HepG2 (cell line): ENCODE data around the gene NSMF. TPM values are rescaled to one million over a fixed set of nuclear protein-coding genes. Genes with fewer than 3 reads are reported as not detected.

Source experiments
- ATF7 ChIP-seq, 2 experiments: fragments of 450-650 bp in 1 of 2; sonication (generic) in 1 of 2; formaldehyde crosslinking in 1 of 2; IDR thresholded peaks; 2 replicates each; pipeline versions ENCODE4 v1.4.0 to v1.6.1; 2016 to 2020; ENCODE audit warnings: antibody characterized with exemption in 1 of 2, mild to moderate bottlenecking in 1 of 2, missing genetic modification reagents in 1 of 2
- GABPA ChIP-seq, 2 experiments: IDR thresholded peaks; 2 replicates each; pipeline ENCODE4 v1.6.1; 2011 to 2016; ENCODE audit warnings: low read depth in 2 of 2, low read length in 1 of 2, missing biosample characterization in 1 of 2, missing genetic modification characterization in 1 of 2
- KLF16 ChIP-seq, 2 experiments: sonication (generic) in 1 of 2; formaldehyde crosslinking in 1 of 2; IDR thresholded peaks; 2 replicates each; pipeline versions ENCODE4 v1.6.1 to v1.8.0; 2016 to 2023; ENCODE audit warnings: missing genetic modification reagents in 2 of 2, missing compliant biosample characterization in 1 of 2
- NFKB2 ChIP-seq: sonication (generic); formaldehyde crosslinking; IDR thresholded peaks from 2 replicates; pipeline ENCODE4 v1.4.0; 2020; ENCODE audit warnings: missing genetic modification reagents, borderline replicate concordance
- NFKBIZ ChIP-seq: IDR thresholded peaks from 2 replicates; pipeline ENCODE4 v1.6.1; 2018; ENCODE audit warnings: missing genetic modification reagents, missing compliant biosample characterization
- RFXANK ChIP-seq: IDR thresholded peaks from 2 replicates; pipeline ENCODE4 v1.6.1; 2016
- SMC3 ChIP-seq: IDR thresholded peaks from 2 replicates; pipeline ENCODE4 v1.6.1; 2011; ENCODE audit warnings: low read length, improper control_type of control experiment
- SOX13 ChIP-seq, 3 experiments: fragments of 450-650 bp in 1 of 3; sonication (generic) in 1 of 3; formaldehyde crosslinking in 1 of 3; IDR thresholded peaks in 2 of 3; conservative IDR thresholded peaks in 1 of 3; 2 replicates each; pipeline versions ENCODE4 v1.5.0 to v1.6.1; 2016 to 2020; ENCODE audit warnings: antibody characterized with exemption in 1 of 3, mild to moderate bottlenecking in 1 of 3, missing compliant biosample characterization in 1 of 3, missing genetic modification reagents in 1 of 3, moderate library complexity in 1 of 3
- SUZ12 ChIP-seq: fragments of 150-350 bp; IDR thresholded peaks from 2 replicates; pipeline ENCODE4 v1.6.1; 2014; ENCODE audit warnings: low read depth, low read length
- ZBTB1 ChIP-seq: sonication (generic); formaldehyde crosslinking; IDR thresholded peaks from 2 replicates; pipeline ENCODE4 v1.4.0; 2020; ENCODE audit warnings: missing genetic modification reagents, borderline replicate concordance
- ZFP1 ChIP-seq: IDR thresholded peaks from 2 replicates; pipeline ENCODE4 v1.6.1; 2016
- ZNF225 ChIP-seq: sonication (generic); formaldehyde crosslinking; IDR thresholded peaks from 2 replicates; pipeline ENCODE4 v1.4.0; 2020; ENCODE audit warnings: mild to moderate bottlenecking, missing genetic modification reagents
- ZNF547 ChIP-seq: sonication (generic); formaldehyde crosslinking; IDR thresholded peaks from 2 replicates; pipeline ENCODE4 v1.5.1; 2020; ENCODE audit warnings: mild to moderate bottlenecking, missing genetic modification reagents
- ZNF615 ChIP-seq: sonication (generic); formaldehyde crosslinking; IDR thresholded peaks from 2 replicates; pipeline ENCODE4 v1.5.0; 2020; ENCODE audit warnings: mild to moderate bottlenecking, missing genetic modification reagents, borderline replicate concordance
- ZNF883 ChIP-seq: sonication (generic); formaldehyde crosslinking; IDR thresholded peaks from 2 replicates; pipeline ENCODE4 v1.5.1; 2020; ENCODE audit warnings: mild to moderate bottlenecking, missing genetic modification reagents; ENCODE audit errors: not compliant biosample characterization
- polyA plus RNA-seq, 8 experiments: library from polyadenylated mRNA; depleted of rRNA in 3 of 8; stranded (reverse) in 7 of 8; unstranded in 1 of 8; fragments of >200 nt; fragmentation: Illumina TruSeq in 4 of 8; extraction: Trizol in 4 of 8; gene quantifications; 2 replicates each; pipeline versions ENCODE4 v1.2.1 to v1.2.3, GENCODE V29; 2011 to 2016; ENCODE audit warnings: low read depth in 4 of 8, missing spikeins in 1 of 8, mixed read lengths in 1 of 8; ENCODE audit not compliant: insufficient read depth in 1 of 8
- total RNA-seq, 5 experiments: library from RNA; depleted of rRNA; stranded (reverse); fragments of >200 nt; fragmentation: Illumina TruSeq; extraction: Trizol; gene quantifications; 2 replicates each; pipeline ENCODE4 v1.2.3, GENCODE V29; 2016; ENCODE audit warnings: low read depth in 1 of 5
- TF ChIP-seq, protein P1 (sequence below): sonication (generic); formaldehyde crosslinking; IDR thresholded peaks from 2 replicates; pipeline ENCODE4 v1.5.1; 2020; ENCODE audit warnings: mild to moderate bottlenecking, missing genetic modification reagents
- TF ChIP-seq, protein P2 (sequence below), 2 experiments: fragments of 450-650 bp in 1 of 2; sonication (generic) in 1 of 2; formaldehyde crosslinking; IDR thresholded peaks; 2 replicates each; pipeline versions ENCODE4 v1.5.0 to v1.8.0; 2020 to 2022; ENCODE audit warnings: mild to moderate bottlenecking in 1 of 2, missing genetic modification reagents in 1 of 2
- TF ChIP-seq, protein P3 (sequence below): sonication (generic); formaldehyde crosslinking; IDR thresholded peaks from 2 replicates; pipeline ENCODE4 v1.8.0; 2022; ENCODE audit warnings: mild to moderate bottlenecking, missing genetic modification reagents, moderate library complexity
- TF ChIP-seq, protein P4 (sequence below): IDR thresholded peaks from 2 replicates; pipeline ENCODE4 v1.4.0; 2020; ENCODE audit warnings: mild to moderate bottlenecking, missing genetic modification reagents

Gene NSMF
- total and polyA plus RNA-seq, 2 of the 13 experiments (the other 11 are each of a cell fraction or from before 2014, with no cell fraction given) = 44.3 to 183 TPM

GRCh38 chr9:137454597-137455358, 4.4 kb downstream of the NSMF start (continued):
- TF ChIP-seq, protein P1, sequence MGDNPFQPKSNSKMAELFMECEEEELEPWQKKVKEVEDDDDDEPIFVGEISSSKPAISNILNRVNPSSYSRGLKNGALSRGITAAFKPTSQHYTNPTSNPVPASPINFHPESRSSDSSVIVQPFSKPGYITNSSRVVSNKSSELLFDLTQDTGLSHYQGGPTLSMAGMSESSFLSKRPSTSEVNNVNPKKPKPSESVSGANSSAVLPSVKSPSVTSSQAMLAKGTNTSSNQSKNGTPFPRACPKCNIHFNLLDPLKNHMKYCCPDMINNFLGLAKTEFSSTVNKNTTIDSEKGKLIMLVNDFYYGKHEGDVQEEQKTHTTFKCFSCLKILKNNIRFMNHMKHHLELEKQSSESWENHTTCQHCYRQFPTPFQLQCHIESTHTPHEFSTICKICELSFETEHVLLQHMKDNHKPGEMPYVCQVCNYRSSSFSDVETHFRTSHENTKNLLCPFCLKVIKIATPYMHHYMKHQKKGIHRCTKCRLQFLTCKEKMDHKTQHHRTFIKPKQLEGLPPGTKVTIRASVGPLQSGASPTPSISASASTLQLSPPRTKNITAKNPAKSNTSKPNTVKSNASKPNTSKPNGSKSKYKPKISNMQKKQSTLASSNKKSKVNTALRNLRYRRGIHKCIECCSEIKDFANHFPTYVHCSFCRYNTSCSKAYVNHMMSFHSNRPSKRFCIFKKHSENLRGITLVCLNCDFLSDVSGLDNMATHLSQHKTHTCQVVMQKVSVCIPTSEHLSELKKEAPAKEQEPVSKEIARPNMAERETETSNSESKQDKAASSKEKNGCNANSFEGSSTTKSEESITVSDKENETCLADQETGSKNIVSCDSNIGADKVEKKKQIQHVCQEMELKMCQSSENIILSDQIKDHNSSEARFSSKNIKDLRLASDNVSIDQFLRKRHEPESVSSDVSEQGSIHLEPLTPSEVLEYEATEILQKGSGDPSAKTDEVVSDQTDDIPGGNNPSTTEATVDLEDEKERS (CRISPR knock-in tag) = no peak
- TF ChIP-seq, protein P2, sequence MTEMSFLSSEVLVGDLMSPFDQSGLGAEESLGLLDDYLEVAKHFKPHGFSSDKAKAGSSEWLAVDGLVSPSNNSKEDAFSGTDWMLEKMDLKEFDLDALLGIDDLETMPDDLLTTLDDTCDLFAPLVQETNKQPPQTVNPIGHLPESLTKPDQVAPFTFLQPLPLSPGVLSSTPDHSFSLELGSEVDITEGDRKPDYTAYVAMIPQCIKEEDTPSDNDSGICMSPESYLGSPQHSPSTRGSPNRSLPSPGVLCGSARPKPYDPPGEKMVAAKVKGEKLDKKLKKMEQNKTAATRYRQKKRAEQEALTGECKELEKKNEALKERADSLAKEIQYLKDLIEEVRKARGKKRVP (CRISPR knock-in tag; IDR thresholded peaks at IDR 0.05) = no peak
- 0 out of 2 replicates have a peak, but pooled peaks have one; percentile 69 for TF ChIP-seq RFXANK (CRISPR knock-in tag)
- TF ChIP-seq ZNF547 (CRISPR knock-in tag) = peak; percentile 74; the same call in 1 of the 2 replicates
- TF ChIP-seq ATF7 (IDR thresholded peaks at IDR 0.05) = no peak
- no peak for TF ChIP-seq ATF7 (CRISPR knock-in tag; IDR thresholded peaks at IDR 0.05)
- peak; percentile 92 for TF ChIP-seq NFKB2
- no peak for TF ChIP-seq SUZ12
- peak; percentile 80; the same call in 1 of the 2 replicates for TF ChIP-seq ZFP1
- TF ChIP-seq ZNF883 = peak; percentile 88
- TF ChIP-seq GABPA (IDR thresholded peaks at IDR 0.05; ENCODE audit: low read depth, low read length) = no peak
- TF ChIP-seq GABPA (CRISPR knock-in tag; IDR thresholded peaks at IDR 0.05; ENCODE audit: low read depth) = no peak
- no peak for TF ChIP-seq SOX13 (IDR thresholded peaks at IDR 0.05)
- peak in 1 of 2 experiments; percentile 63; a peak in 2 of 4 replicates for TF ChIP-seq SOX13 (CRISPR knock-in tag; conservative IDR thresholded peaks at IDR 0.05 in 1 of 2, IDR thresholded peaks at IDR 0.05 in 1 of 2)
- TF ChIP-seq ZNF615 (CRISPR knock-in tag) = no peak
- TF ChIP-seq ZBTB1 (CRISPR knock-in tag) = no peak
- peak; percentile 90; the same call in 1 of the 2 replicates for TF ChIP-seq ZNF225 (CRISPR knock-in tag)
- TF ChIP-seq NFKBIZ (CRISPR knock-in tag) = peak; percentile 91
- peak in 1 of 2 experiments; percentile 96; a peak in 2 of 4 replicates for TF ChIP-seq KLF16 (CRISPR knock-in tag; IDR thresholded peaks at IDR 0.05)
- no peak for TF ChIP-seq SMC3
- TF ChIP-seq, protein P3, sequence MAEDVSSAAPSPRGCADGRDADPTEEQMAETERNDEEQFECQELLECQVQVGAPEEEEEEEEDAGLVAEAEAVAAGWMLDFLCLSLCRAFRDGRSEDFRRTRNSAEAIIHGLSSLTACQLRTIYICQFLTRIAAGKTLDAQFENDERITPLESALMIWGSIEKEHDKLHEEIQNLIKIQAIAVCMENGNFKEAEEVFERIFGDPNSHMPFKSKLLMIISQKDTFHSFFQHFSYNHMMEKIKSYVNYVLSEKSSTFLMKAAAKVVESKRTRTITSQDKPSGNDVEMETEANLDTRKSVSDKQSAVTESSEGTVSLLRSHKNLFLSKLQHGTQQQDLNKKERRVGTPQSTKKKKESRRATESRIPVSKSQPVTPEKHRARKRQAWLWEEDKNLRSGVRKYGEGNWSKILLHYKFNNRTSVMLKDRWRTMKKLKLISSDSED (CRISPR knock-in tag) = peak; percentile 68; the same call in 1 of the 2 replicates
- TF ChIP-seq, protein P4, sequence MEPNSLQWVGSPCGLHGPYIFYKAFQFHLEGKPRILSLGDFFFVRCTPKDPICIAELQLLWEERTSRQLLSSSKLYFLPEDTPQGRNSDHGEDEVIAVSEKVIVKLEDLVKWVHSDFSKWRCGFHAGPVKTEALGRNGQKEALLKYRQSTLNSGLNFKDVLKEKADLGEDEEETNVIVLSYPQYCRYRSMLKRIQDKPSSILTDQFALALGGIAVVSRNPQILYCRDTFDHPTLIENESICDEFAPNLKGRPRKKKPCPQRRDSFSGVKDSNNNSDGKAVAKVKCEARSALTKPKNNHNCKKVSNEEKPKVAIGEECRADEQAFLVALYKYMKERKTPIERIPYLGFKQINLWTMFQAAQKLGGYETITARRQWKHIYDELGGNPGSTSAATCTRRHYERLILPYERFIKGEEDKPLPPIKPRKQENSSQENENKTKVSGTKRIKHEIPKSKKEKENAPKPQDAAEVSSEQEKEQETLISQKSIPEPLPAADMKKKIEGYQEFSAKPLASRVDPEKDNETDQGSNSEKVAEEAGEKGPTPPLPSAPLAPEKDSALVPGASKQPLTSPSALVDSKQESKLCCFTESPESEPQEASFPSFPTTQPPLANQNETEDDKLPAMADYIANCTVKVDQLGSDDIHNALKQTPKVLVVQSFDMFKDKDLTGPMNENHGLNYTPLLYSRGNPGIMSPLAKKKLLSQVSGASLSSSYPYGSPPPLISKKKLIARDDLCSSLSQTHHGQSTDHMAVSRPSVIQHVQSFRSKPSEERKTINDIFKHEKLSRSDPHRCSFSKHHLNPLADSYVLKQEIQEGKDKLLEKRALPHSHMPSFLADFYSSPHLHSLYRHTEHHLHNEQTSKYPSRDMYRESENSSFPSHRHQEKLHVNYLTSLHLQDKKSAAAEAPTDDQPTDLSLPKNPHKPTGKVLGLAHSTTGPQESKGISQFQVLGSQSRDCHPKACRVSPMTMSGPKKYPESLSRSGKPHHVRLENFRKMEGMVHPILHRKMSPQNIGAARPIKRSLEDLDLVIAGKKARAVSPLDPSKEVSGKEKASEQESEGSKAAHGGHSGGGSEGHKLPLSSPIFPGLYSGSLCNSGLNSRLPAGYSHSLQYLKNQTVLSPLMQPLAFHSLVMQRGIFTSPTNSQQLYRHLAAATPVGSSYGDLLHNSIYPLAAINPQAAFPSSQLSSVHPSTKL (CRISPR knock-in tag) = peak; percentile 79
